Ramos (cell line): ENCODE data around the gene ZNF74.

ENCODE experiments used
- in situ Hi-C: fragments of 300-500 bp; cut with MboI; formaldehyde crosslinking; loops from one replicate; pipeline ENCODE4 v1.14.3; 2022; ENCODE audit warnings: low sequenced_read_pairs; ENCODE audit not compliant: unreplicated experiment

Gene ZNF74

DNA sequence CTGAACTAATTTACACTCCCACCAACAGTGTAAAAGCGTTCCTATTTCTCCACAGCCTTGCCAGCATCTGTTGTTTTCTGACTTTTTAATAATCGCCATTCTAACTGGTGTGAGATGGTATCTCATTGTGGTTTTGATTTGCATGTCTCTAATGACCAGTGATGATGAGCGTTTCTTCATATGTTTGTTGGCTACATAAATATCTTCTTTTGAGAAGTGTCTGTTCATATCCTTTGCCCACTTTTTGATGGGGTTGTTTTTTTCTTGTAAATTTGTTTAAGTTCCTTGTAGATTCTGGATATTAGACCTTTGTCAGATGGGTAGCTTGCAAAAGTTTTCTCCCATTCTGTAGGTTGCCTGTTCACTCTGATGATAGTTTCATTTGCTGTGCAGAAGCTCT, 21.7 kb downstream of the ZNF74 start:
- in situ Hi-C loops: loop anchor here (10.0 kb wide), 1 partner anchor 79 kb away; the partner anchor contains the start of gene KLHL22

DNA sequence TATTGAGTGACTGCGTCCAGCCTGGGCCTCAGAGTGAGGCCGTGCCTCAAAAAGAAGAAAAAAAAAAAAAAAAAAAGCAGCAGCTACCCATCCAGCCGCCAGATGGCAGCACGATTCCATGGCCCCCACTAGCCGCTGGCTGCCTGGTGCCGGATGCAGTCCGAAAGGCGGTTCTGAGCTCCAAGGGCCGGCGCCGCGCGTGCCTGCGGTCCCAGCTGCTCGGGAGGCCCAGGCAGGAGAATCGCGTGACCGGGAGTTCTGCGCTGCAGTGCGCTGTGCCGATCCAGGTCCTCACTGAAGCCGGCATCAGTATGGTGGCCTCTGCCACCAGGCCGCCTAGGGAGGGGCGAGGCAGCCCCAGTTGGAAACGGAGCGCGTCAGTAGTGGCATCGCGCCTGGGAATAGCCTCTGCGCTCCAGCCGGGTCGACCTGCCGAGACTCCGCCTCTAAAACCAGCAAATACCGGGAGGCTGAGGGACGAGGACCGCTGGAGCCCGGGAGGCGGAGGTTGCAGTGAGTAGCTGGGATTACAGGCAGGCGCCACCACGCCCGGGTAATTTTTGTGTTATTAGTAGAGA, 24.3 kb downstream of the ZNF74 start:
- in situ Hi-C loops: loop anchor here (10.0 kb wide), 1 partner anchor 77 kb away; the partner anchor contains the start of gene KLHL22

- in situ Hi-C loops: loop anchor here (10.0 kb wide), 1 partner anchor 75 kb away; the partner anchor contains the start of gene KLHL22
Measured at GRCh38 chr22:20419664-20419951, 25.7 kb downstream of the ZNF74 start.

- in situ Hi-C loops: no loop called here
Measured at GRCh38 chr22:20420157-20420842, 26.3 kb downstream of the ZNF74 start.

DNA sequence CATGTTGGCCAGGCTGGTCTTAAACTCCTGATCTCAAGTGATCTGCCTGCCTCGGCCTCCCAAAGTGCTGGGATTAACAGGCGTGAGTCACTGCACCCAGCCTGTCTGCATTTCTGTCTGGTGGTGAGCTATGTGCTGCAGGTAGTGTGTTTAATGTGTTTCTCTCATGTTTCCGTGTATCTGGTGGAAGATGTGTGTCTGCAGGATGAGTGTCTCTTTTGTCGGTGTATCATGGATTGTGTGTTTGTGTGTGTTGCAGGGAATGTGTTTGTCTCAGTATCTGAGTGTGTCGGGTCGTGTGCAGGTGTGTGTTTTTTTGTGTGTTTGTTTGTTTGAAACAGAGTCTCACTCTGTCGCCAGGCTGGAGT, 27.5 kb downstream of the ZNF74 start:
- in situ Hi-C loops: no loop called here

DNA sequence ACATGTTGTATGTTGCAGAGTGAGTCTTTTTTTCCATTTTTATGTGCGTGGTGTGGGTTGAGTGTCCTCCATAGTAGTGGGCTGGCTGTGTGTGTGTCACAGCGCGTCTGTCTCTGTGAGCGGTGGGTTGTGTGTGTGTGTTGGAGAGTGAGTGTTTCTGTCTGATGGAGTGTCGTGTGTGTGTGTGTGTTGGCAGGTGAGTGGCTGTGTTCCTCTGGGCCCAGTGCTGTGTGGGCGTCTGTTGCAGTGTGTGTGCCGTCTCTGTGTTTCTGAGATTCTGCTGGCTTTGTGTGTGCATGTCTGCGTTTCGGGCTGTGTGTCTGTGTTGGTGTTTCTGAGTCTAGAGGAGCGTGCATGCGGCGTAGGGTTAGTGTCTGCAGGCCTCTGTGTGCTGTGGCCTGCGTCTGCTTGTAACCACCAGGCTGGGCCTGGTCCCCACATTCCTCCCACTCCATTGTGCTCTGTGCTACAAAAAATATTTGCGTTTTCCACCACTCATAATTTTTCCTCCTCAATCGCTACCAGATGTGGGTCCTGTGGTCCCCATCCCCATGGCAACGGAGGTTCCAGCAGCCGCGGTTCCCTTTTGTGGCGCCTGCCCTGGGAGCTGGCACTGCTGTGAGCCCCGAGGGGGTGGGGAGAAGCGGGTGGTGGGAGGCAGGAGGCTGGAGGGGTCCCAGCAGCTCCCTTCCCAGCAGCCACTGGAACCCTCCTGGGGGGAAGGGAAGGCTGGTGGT, 28.5 kb downstream of the ZNF74 start:
- in situ Hi-C loops: no loop called here

GRCh38 chr22:20423008-20423905, 29.3 kb downstream of the ZNF74 start:
- in situ Hi-C loops: no loop called here

DNA sequence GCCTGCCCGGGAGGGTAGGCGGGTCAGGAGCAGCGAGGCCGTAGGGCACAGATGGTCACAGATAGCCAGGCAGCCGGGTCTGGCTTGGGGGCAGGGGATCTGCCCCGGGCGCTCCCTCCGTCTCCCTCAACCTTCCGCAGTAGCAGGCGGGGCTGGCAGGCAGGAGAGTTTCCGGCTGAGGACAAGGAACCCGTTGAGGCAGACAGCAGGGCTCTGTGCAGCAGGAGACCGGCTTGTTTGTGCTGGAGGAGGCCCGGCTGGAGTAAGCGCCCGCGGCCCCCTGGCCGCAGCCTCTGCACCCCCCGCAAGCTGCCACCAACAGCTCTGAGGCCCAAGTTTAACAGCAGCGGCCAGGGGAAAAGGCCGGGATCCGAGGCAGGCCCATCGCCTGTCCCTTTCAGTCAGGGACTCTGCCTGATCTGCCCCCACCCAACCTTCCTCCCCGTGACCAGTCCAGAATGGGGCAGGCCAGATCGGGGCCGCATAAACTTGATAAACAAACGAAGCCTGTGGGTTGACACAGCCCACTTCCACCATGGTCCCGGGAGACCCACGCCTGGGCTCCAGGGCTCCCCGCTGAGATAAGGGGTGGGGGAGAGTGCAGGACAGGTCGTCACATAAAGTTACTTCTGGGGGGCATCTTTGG, 30.1 kb downstream of the ZNF74 start:
- in situ Hi-C loops: no loop called here

DNA sequence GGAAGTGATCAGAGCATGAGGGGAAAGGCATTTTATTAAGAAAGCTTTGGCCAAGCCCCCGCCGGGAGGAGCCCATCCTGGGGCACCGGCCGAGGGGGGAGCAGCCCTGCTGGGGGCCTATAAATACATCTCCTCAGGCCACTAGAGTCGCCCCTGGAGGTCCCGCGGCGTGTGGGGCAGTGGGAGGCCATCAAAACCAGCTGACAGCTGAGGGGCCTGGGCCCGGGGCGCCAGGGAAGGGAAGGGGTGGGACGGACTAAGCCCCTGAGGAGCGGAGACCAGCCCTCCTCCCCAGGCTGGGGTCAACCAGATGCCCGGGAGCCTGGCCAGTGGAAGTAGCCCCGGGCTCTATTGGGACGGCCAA, 30.6 kb downstream of the ZNF74 start:
- in situ Hi-C loops: no loop called here

- in situ Hi-C loops: no loop called here
Measured at GRCh38 chr22:20424932-20425565, 31.1 kb downstream of the ZNF74 start.

DNA sequence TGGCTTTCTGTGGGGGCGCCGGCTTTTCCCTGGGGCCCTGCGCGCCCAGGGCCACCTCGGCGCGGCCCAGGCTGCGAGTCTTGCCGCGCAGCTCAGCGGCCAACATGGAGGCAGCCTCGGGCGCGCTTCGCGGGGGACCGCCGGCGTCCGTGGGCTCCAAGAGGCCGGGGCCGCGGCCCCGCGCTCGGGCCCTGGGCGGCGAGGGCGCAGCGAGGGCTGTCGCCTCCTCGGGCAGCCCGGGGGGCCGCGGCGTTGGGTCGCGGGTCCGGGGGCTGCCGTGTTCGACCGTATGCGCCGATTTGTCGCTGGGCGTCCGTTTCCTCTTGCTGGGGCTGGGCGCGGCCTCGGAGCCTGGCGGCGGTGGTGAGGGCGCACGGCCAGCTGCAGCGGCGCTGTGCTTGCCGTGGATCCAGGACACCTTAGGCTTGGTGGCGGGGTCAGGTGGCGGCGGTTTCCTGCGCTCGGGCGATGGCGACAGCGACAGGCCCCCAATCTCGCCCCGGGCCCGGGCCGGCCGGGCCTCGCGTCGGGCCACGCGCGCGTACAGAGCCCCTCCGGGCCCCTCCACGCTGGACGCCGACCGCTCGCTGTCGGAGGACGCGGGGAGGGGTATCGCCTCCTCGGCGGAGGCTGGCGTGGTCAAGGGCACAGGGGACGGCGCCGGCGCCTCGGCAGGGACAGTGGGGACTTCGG, 31.8 kb downstream of the ZNF74 start:
- in situ Hi-C loops: no loop called here

GRCh38 chr22:20426259-20426615, 32.3 kb downstream of the ZNF74 start:
- in situ Hi-C loops: no loop called here

- in situ Hi-C loops: no loop called here
Measured at GRCh38 chr22:20427104-20427944, 33.4 kb downstream of the ZNF74 start.

DNA sequence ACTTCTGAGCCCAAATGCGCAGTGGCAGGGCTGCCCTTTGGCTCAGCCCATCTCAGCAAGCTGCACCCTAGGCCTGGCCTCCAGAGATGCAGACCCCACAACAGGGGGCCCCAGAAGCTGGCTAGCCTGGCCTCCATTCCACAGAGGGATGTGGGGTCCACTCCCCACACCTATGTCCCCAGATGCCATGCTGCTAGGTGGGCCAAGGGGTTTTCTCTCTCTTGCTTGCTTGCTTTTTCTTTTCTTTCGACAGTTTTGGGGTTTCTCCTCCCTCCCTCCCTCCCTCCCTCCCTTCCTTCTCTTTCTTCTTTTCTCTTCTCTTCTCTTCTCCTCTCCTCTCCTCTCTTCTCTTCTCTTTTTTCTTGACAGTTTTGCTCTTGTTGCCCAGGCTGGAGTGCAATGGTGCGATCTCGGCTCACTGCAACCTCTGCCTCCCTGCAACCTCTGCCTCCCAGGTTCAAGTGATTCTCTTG, 34.0 kb downstream of the ZNF74 start:
- in situ Hi-C loops: no loop called here

DNA sequence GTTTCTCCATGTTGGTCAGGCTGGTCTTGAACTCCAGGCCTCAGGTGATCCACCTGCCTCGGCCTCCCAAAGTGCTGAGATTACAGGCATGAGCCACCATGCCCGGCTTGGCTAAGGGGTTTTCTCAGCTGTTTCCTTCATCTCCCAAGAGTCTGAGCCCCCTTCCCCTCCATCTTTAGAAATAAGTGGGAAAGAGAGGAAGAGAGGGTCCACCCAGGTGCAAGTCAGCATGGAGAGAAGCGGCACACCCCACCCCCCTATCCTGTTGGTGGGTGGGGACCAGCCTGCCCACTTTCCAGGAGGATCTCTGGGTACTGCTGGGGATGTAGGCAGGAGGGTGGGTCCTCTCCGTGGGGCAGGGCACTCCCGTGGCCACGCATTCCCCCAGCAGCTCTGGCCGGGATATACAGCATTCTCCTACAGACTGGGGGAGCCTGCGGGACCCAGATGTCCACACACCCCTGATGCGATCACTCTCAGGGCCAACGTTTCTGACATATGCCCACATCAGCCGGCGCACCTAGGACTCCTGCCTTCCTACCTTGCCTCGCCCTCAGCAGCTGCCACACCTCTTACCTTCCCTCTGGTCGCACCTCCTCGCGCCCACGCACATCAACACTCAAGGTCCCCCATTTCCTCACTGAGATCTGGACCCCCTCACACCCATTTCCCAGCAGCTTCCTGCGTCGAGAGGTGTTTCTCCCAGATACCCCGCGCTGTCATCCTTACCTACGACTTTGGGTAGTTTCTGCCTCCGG, 34.7 kb downstream of the ZNF74 start:
- in situ Hi-C loops: no loop called here

GRCh38 chr22:20429254-20430100, 35.5 kb downstream of the ZNF74 start:
- in situ Hi-C loops: no loop called here
